Left lung (tissue), 10 donors: ENCODE results near the gene ACACA. TPM values are rescaled to one million over a fixed set of nuclear protein-coding genes. Genes with fewer than 3 reads are reported as not detected.

Experiments
- ATAC-seq: fragments of 200-7000 bp; cut with Tn5 transposase; one replicate; pipeline ENCODE4 v1.9.1; 2020; ENCODE audit warnings: moderate library complexity
- DNase-seq, 4 donors: peaks; one replicate each; pipeline ENCODE4 v3.0.0-alpha.2; 2013 to 2020
- H3K27ac ChIP-seq, 2 donors: fragments of 200-600 bp; sonication (generic) in 1 of 2; one replicate each; pipeline versions ENCODE4 v1.5.0 to v1.8.0; 2020 to 2021
- H3K27me3 ChIP-seq, 2 donors: fragments of 200-600 bp; sonication (generic) in 1 of 2; one replicate each; pipeline versions ENCODE4 v1.5.0 to v1.8.0; 2020 to 2021
- H3K36me3 ChIP-seq, 2 donors: fragments of 200-600 bp; sonication (generic) in 1 of 2; one replicate each; pipeline versions ENCODE4 v1.5.0 to v1.8.0; 2020 to 2021
- H3K4me1 ChIP-seq, 2 donors: fragments of 200-600 bp; one replicate each; pipeline ENCODE4 v1.8.0; 2021
- H3K4me3 ChIP-seq, 2 donors: fragments of 200-600 bp; sonication (generic) in 1 of 2; one replicate each; pipeline versions ENCODE4 v1.5.0 to v1.8.0; 2020 to 2021; ENCODE audit warnings: mild to moderate bottlenecking in 1 of 2
- H3K9me3 ChIP-seq, 2 donors: fragments of 200-600 bp; sonication (generic) in 1 of 2; one replicate each; pipeline versions ENCODE4 v1.5.0 to v1.8.0; 2020 to 2021
- CTCF ChIP-seq, 2 donors: fragments of 200-600 bp; sonication (generic) in 1 of 2; IDR thresholded peaks; one replicate each; pipeline versions ENCODE4 v1.5.0 to v1.8.0; 2021; ENCODE audit warnings: antibody characterized with exemption in 2 of 2
- intact Hi-C, 2 donors: fragments of 100-400 bp; cut with DNase I; formaldehyde crosslinking; loops; one replicate each; pipeline versions ENCODE4 v1.11.2 to v1.14.2; 2022
- polyA plus RNA-seq, 6 donors: library from polyadenylated mRNA; unstranded; fragments of 120-200 nt; gene quantifications; one replicate each; pipeline ENCODE4 v1.2.1, GENCODE V29; 2013; ENCODE audit not compliant: insufficient read length in 6 of 6
- total RNA-seq, 2 donors: library from RNA; stranded (reverse); fragmentation: NEBNext Ultra II Directional; extraction: Animal tissue kit (Norgen Biotek cat#: 25700); gene quantifications; one replicate each; pipeline ENCODE4 v1.2.1, GENCODE V29; 2021
- donor health status: DM: no; HTN: yes; CAD: no.
- donor health status: DM: no; HTN: no; CAD: no.

Gene ACACA
- total and polyA plus RNA-seq, 8 donors, result 43.6 to 128 (median 53.3) TPM

- no peak for TF ChIP-seq CTCF (IDR thresholded peaks at IDR 0.05)
- intact Hi-C loops, result no loop called here
- ATAC-seq, result no peak
- no peak for DNase-seq
- H3K36me3 ChIP-seq, result peaks cover 0 to 49% of the 10 kb centered on the region in 2 donors
- no peaks in the 10 kb centered on the region for H3K27me3 ChIP-seq
- no peaks in the 10 kb centered on the region for H3K4me1 ChIP-seq
- no peaks in the 10 kb centered on the region for H3K9me3 ChIP-seq
- no peak overlapping the region for H3K4me3 ChIP-seq
- no peak overlapping the region for H3K27ac ChIP-seq
These were observed 289.1 kb downstream of the ACACA start for GRCh38 chr17:37117373-37118142.

GRCh38 chr17:37116671-37117185 is 289.9 kb downstream of the ACACA start:
- H3K36me3 ChIP-seq, result peaks cover 0 to 47% of the 10 kb centered on the region in 2 donors
- H3K27me3 ChIP-seq, result no peaks in the 10 kb centered on the region
- ATAC-seq (no peak), DNase-seq (no peak)
- H3K4me1 ChIP-seq, result no peaks in the 10 kb centered on the region
- H3K9me3 ChIP-seq, result no peaks in the 10 kb centered on the region
- H3K4me3 ChIP-seq, result no peak overlapping the region
- no peak for TF ChIP-seq CTCF (IDR thresholded peaks at IDR 0.05)
- H3K27ac ChIP-seq, result no peak overlapping the region
- intact Hi-C loops, result no loop called here

- DNase-seq, result no peak
- no peak for ATAC-seq
- Histone ChIP-seq H3K27ac (no peak overlapping the region), H3K36me3 (peaks cover 0 to 62% of the 10 kb centered on the region in 2 donors), H3K4me1 (no peaks in the 10 kb centered on the region), H3K27me3 (no peaks in the 10 kb centered on the region), H3K9me3 (no peaks in the 10 kb centered on the region), H3K4me3 (no peak overlapping the region)
- intact Hi-C loops, result no loop called here
- no peak for TF ChIP-seq CTCF (IDR thresholded peaks at IDR 0.05)
These were observed 295.3 kb downstream of the ACACA start for GRCh38 chr17:37111329-37111728.

GRCh38 chr17:37110746-37111145 is 295.9 kb downstream of the ACACA start:
- no peak for TF ChIP-seq CTCF (IDR thresholded peaks at IDR 0.05)
- peaks cover 0 to 56% of the 10 kb centered on the region in 2 donors for H3K36me3 ChIP-seq
- no peak overlapping the region for H3K27ac ChIP-seq
- no peaks in the 10 kb centered on the region for H3K4me1 ChIP-seq
- no peaks in the 10 kb centered on the region for H3K9me3 ChIP-seq
- no peak overlapping the region for H3K4me3 ChIP-seq
- ATAC-seq, result no peak
- H3K27me3 ChIP-seq, result no peaks in the 10 kb centered on the region
- intact Hi-C loops, result no loop called here
- DNase-seq, result no peak

- ATAC-seq, result no peak
- Histone ChIP-seq H3K4me3 (no peak overlapping the region), H3K27me3 (no peaks in the 10 kb centered on the region), H3K4me1 (no peaks in the 10 kb centered on the region), H3K27ac (no peak overlapping the region), H3K36me3 (peaks cover 0 to 61% of the 10 kb centered on the region in 2 donors), H3K9me3 (no peaks in the 10 kb centered on the region)
- no peak for DNase-seq
- intact Hi-C loops, result no loop called here
- TF ChIP-seq CTCF (IDR thresholded peaks at IDR 0.05), result no peak
These were observed 296.6 kb downstream of the ACACA start for GRCh38 chr17:37109731-37110710.
